ENCODE data around the gene ARHGAP8. TPM values are rescaled to one million over a fixed set of nuclear protein-coding genes. Genes with fewer than 3 reads are reported as not detected.

The ARHGAP8 gene
- total RNA-seq: 3.9 and 8.9 TPM in 2 replicates

DNA sequence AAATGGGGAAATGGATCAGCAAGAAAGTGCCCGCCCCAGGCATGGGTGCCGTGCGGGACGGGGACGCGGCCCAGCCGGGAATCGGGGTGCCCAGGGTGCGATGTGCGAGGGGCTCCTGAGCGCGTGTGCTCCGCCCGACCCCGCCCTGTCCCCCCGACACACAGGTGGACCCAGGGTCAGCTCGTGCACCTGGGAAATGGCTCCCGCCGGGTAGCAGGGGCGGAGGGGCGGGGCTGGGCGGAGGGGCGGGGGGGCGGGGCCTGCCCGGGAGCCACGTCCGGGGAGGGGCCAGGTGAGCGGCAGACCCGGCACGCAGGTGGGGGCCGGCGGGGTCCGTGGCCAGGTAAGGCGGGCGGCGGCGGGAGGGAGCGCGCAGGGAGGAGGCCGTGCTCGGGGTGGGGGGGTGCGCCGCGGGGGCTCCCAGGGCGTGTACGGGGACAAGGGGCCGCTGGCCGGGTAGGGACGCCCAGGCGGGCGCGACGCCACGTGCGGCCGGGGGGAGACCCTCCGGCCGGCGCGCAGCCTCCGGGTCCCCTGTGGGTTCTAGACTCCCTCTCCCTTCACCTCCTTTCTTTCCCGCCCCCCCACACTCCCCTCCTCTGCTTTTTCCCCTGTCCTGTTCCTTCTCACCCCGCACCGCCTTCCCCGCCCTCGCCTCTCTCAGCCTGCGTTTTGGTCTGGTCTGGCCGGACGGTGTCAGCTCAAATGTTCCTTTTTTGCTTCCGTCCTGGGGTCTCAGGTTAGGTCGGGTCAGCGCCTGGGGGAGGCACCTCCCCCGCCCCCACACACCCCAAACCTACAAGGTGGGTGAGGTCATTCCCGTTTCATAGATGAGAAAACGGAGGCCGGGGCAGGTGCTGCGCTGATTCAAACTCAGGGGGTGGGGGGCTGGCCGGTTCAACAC is at the start of gene ARHGAP8:
Gene ARHGAP8 (plus strand): TSS at position 291 of the 904 bp plus-strand sequence. CDS start 33,953 bp downstream, outside the sequence.

Other genes starting within 250 kb of the ARHGAP8 start
- 11.2 and 29.2 TPM in 2 replicates for gene PRR5, start 50.4 kb upstream of the ARHGAP8 start, total RNA-seq